A673 (cell line): ENCODE measurements around the gene ZNF124. TPM values are rescaled to one million over a fixed set of nuclear protein-coding genes. Genes with fewer than 3 reads are reported as not detected.
"Not testable (repeated sequence)": the region's sequence is repeated elsewhere in the genome, so short reads cannot be mapped to it uniquely, and the experiment has no call there.

Source experiments
- BruUV-seq: library from RNA; stranded (reverse); fragments of 400-500 nt; replicated peaks from 2 replicates; lab custom pipeline; 2021; lab: Mats Ljungman, UMichigan
- CTCF ChIA-PET: fragments of 300-600 bp; sonication (Branson Sonifier 250); formaldehyde crosslinking; loops from one replicate; lab custom pipeline; 2022; ENCODE audit warnings: antibody characterized with exemption; lab: Charles Lee
- POLR2A ChIA-PET: fragments of 300-600 bp; sonication (Branson Sonifier 250); formaldehyde crosslinking; loops from one replicate; lab custom pipeline; 2022; ENCODE audit warnings: antibody characterized with exemption; ENCODE audit not compliant: low non-redundant PET; lab: Charles Lee
- DNase-seq: peaks from one replicate; pipeline ENCODE4 v3.0.0-alpha.2; 2015; ENCODE audit warnings: low spot score
- H3K27ac ChIP-seq: fragments of 200-600 bp; sonication (generic); 2 replicates; pipeline ENCODE4 v1.5.1; 2016; ENCODE audit warnings: mixed run types, low read depth, mild to moderate bottlenecking, mixed read lengths, antibody characterized with exemption, low read length; ENCODE audit not compliant: poor library complexity, severe bottlenecking
- H3K27me3 ChIP-seq: fragments of 200-600 bp; sonication (generic); replicated peaks from 2 replicates; pipeline ENCODE4 v1.6.1; 2017; ENCODE audit warnings: mixed run types, low read depth, mild to moderate bottlenecking, mixed read lengths, antibody characterized with exemption, low read length; ENCODE audit not compliant: insufficient read depth, poor library complexity
- H3K36me3 ChIP-seq: fragments of 200-600 bp; sonication (generic); 2 replicates; pipeline ENCODE4 v1.6.1; 2016; ENCODE audit warnings: mixed run types, mild to moderate bottlenecking, mixed read lengths, antibody characterized with exemption, low read length; ENCODE audit not compliant: insufficient read depth, poor library complexity, severe bottlenecking
- H3K4me1 ChIP-seq: fragments of 200-600 bp; sonication (generic); 2 replicates; pipeline ENCODE4 v1.6.1; 2017; ENCODE audit warnings: mixed run types, mild to moderate bottlenecking, mixed read lengths, antibody characterized with exemption, low read length; ENCODE audit not compliant: insufficient read depth, poor library complexity, severe bottlenecking
- H3K4me3 ChIP-seq: fragments of 200-600 bp; sonication (generic); 2 replicates; pipeline ENCODE4 v1.5.1; 2016; ENCODE audit warnings: low read depth, mixed run types, mild to moderate bottlenecking, mixed read lengths, low read length; ENCODE audit not compliant: poor library complexity, severe bottlenecking
- H3K9me3 ChIP-seq: fragments of 200-600 bp; sonication (generic); 2 replicates; pipeline ENCODE4 v1.6.1; 2016; ENCODE audit warnings: mixed run types, low read depth, mild to moderate bottlenecking, mixed read lengths, antibody characterized with exemption, low read length; ENCODE audit not compliant: poor library complexity, severe bottlenecking
- EZH2 ChIP-seq: fragments of 200-600 bp; sonication (generic); IDR thresholded peaks from 2 replicates; pipeline ENCODE4 v1.6.1; 2017; ENCODE audit warnings: borderline replicate concordance, low read depth, mild to moderate bottlenecking, mixed read lengths, antibody characterized with exemption, low read length; ENCODE audit not compliant: poor library complexity, severe bottlenecking
- intact Hi-C: fragments of 100-400 bp; cut with micrococcal nuclease; formaldehyde crosslinking; loops from one replicate; pipeline ENCODE4 v1.10.0; 2022; ENCODE audit not compliant: unreplicated experiment
- total RNA-seq: library from RNA; stranded (reverse); gene quantifications from 2 replicates; pipeline ENCODE4 v1.2.3, GENCODE V29; 2021
- TF ChIP-seq, protein P1 (sequence below): fragments of 300-800, 200-600 bp; sonication (generic); conservative IDR thresholded peaks from 2 replicates; pipeline ENCODE4 v1.5.1; 2017; ENCODE audit warnings: low read depth, mild to moderate bottlenecking, antibody characterized with exemption, low read length, moderate library complexity, mixed read lengths

The ZNF124 gene
- total RNA-seq, 1 experiment from 2014 or later = 34.7 TPM

DNA sequence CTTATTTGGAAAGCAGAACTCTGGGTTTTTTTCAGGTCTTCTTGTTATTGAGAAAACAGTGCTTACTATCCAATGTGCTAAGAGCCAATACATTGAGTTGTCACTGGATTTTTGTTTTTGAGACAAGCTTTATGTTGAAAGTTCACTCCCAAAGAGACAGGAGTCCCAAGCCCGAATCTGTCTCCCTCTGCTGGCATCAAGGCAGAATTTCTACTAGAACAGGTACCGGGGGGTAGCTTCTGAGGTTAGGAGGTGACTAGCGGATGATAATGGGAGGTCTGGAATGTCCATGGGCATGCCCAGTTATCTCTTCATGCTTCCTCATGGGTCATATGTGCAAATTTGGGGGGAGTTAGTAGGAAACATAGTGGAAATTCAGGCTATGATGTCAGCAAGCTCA is 25.1 kb downstream of the ZNF124 start:
- Histone ChIP-seq H3K36me3 (peaks cover 55% of the 10 kb centered on the region), H3K27me3 (no peaks in the 10 kb centered on the region), H3K4me3 (no peak overlapping the region), H3K27ac (no peak overlapping the region), H3K9me3 (peaks cover 92% of the 10 kb centered on the region), H3K4me1 (no peaks in the 10 kb centered on the region)
- TF ChIP-seq, protein P1, sequence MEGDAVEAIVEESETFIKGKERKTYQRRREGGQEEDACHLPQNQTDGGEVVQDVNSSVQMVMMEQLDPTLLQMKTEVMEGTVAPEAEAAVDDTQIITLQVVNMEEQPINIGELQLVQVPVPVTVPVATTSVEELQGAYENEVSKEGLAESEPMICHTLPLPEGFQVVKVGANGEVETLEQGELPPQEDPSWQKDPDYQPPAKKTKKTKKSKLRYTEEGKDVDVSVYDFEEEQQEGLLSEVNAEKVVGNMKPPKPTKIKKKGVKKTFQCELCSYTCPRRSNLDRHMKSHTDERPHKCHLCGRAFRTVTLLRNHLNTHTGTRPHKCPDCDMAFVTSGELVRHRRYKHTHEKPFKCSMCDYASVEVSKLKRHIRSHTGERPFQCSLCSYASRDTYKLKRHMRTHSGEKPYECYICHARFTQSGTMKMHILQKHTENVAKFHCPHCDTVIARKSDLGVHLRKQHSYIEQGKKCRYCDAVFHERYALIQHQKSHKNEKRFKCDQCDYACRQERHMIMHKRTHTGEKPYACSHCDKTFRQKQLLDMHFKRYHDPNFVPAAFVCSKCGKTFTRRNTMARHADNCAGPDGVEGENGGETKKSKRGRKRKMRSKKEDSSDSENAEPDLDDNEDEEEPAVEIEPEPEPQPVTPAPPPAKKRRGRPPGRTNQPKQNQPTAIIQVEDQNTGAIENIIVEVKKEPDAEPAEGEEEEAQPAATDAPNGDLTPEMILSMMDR = no peak; the same call in 1 of the 2 replicates
- POLR2A ChIA-PET = no interaction called here
- DNase-seq = no peak
- intact Hi-C loops = no loop called here
- CTCF ChIA-PET = interaction anchor here (0.5 kb wide), 1 partner anchor 1760 kb away, joined by 3 read pairs; no protein-coding TSS in a partner anchor
- no TSS peak for BruUV-seq

DNA sequence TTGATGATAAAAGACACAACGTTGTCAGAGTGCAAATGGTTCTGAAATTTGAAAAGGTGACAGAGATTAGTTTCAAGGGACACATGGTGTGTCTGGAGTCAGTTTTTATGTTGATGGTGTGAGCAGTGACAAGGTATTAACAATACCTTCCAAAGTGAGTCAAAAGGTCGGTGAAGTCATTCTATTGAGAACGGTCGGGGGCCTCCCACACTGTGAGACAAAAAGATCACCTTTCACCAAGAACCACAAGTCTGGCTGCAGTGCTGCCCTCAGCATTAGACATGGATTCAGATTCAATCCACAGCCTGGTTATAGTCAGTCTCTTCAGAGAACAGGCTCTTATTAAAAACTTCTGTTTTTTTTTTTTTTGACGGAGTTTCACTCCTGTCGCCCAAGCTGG is 26.5 kb downstream of the ZNF124 start:
- Histone ChIP-seq H3K27ac (no peak overlapping the region), H3K36me3 (peaks cover 52% of the 10 kb centered on the region), H3K4me1 (no peaks in the 10 kb centered on the region), H3K9me3 (peaks cover 89% of the 10 kb centered on the region), H3K27me3 (no peaks in the 10 kb centered on the region), H3K4me3 (no peak overlapping the region)
- ChIA-PET CTCF (no interaction called here), POLR2A (no interaction called here)
- no peak for DNase-seq
- intact Hi-C loops = no loop called here
- no TSS peak for BruUV-seq
- no peak for TF ChIP-seq EZH2
- TF ChIP-seq, protein P1 = no peak

DNA sequence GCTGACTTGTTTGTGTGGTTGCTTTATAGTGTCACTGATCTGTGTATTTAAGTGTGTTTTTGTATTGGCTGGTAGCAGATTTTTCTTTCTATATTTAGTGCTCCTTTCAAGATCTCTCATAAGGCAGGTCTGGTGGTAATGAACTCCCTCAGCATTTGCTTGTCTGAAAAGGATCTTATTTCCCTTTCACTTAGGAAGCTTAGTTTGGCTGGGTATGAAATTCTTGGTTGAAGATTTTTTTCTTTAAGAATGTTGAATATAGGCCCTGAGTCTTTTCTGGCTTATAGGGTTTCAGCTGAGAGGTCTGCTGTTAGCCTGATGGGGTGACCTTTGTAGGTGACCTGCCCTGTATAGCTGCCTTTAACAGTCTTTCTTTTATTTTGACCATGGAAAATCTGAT is 32.3 kb downstream of the ZNF124 start:
- peaks cover 20% of the 10 kb centered on the region for H3K36me3 ChIP-seq
- intact Hi-C loops, BruUV-seq, H3K27me3 ChIP-seq, H3K4me1 ChIP-seq, H3K4me3 ChIP-seq, POLR2A ChIA-PET, CTCF ChIA-PET, DNase-seq, H3K27ac ChIP-seq: not testable (repeated sequence)
- peaks cover 77% of the 10 kb centered on the region for H3K9me3 ChIP-seq

DNA sequence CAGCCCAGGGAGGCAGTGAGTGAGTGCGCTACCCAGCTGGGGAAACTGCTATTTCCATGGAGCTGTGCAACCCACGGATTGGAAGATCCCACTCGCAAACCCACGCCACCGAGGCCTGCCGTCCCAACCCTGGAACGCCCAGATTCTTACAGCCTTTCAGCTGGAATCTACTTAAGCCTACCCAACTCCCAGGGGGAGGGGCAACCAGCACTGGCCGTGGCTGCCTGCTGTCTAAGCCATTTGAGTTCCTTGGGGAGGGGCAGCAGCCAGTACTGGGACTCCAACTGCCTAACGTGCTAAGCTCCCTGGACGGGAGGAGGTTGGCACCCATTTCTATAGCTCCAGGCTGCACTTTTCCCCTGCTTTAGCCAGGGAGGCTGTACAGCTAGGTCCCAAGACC is 40.6 kb downstream of the ZNF124 start:
- Histone ChIP-seq H3K9me3 (peaks cover 46% of the 10 kb centered on the region), H3K36me3 (peaks cover 19% of the 10 kb centered on the region), H3K4me1 (no peaks in the 10 kb centered on the region), H3K27ac (no peak overlapping the region), H3K4me3 (no peak overlapping the region), H3K27me3 (no peaks in the 10 kb centered on the region)
- TF ChIP-seq, protein P1 = no peak
- TF ChIP-seq EZH2 = no peak
- DNase-seq = no peak
- POLR2A ChIA-PET = no interaction called here
- BruUV-seq = no TSS peak
- intact Hi-C loops = no loop called here
- CTCF ChIA-PET = no interaction called here

DNA sequence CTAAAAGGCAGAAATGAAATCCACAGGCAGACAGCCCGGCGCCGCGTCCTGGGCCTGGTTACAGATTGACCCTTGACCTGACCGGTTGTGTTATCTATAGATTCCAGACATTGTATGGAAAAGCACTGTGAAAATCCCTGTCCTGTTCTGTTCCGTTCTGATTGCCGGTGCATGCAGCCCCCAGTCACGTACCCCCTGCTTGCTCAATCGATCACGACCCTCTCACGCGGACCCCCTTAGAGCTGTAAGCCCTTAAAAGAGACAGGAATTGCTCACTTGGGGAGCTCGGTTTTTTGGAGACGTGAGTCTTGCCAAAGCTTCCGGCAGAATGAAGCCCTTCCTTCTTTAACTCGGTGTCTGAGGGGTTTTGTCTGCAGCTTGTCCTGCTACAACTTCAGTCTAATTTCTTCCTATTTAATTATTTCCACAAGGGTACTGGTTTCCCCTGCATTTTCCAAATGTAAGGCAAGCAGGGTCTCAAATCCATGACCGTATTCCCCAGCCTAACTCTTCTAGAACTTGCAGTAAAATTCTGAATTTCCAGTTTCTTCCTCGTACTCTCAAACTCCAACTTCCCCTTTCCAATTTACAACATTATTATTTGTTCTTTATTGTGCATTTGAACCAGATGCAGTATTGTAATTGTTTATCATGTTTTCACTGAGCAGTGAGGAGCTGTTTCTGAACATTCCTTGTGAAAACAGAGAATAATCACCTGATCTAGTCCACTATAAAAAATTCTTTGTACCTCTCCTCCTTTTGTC is 44.1 kb downstream of the ZNF124 start:
- Histone ChIP-seq H3K36me3 (peaks cover 17% of the 10 kb centered on the region), H3K4me3 (peak overlapping the region; percentile 19), H3K9me3 (peaks cover 17% of the 10 kb centered on the region)
- H3K27me3 ChIP-seq, H3K27ac ChIP-seq, POLR2A ChIA-PET, DNase-seq, BruUV-seq, H3K4me1 ChIP-seq, CTCF ChIA-PET: not testable (repeated sequence)
- intact Hi-C loops = loop anchor here (2.0 kb wide), 1 partner anchor 41 kb away; no protein-coding TSS in a partner anchor
